ENCODE results near the gene NVL.

NVL gene

DNA sequence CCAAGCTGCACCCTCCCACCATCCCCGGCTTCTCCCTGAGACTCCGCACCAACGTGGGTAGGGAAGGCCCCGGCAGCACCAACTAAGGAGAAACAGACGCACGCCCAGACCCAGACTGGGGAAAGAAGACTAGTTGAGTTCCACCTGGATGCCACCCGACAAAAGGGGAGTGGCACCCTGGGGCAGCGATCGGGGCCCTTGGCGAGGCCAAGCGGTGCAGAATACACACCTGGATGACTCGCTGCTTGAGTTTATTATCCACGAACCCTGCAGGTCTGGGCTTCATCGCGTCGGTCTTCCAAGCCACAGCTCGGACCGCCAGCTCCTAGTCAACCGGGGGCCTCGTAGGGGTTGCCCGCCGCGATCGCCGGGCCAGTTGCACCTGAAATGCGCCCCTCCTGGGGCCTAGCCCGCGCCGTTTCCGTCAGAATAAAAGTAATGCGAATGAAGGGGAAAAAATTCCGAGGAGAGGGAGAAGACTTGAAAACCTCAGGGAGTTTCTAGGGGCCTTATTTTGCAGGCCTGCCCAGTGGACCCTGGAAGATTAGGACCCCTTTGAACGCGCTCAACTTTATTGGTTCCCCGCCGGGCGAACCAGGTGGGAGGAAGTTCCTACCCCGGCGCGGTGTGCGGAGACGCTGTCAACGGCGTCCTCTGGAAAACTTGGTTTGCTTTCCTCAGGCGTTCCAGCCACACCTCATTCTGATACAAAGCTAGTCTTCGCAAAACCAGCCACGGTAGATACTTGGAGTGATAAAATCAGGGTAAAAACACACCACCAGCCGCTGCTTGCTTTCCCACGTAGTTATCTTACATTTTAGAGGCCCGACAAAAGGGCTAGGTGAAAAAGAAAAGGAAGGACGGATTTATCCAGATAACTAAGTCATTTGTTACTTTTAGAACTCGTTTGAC, at the start of gene NVL:
TSS of gene NVL (minus strand) at position 331 of the 912 bp plus-strand sequence. CDS start at position 286, 45 bp downstream.
- H3K36me3 ChIP-seq (ENCODE audit: insufficient read depth, low read length) = peaks cover 7% of the 10 kb centered on the region
- peak; percentile 92 for ATAC-seq (ENCODE audit: insufficient read depth, low read depth)

DNA sequence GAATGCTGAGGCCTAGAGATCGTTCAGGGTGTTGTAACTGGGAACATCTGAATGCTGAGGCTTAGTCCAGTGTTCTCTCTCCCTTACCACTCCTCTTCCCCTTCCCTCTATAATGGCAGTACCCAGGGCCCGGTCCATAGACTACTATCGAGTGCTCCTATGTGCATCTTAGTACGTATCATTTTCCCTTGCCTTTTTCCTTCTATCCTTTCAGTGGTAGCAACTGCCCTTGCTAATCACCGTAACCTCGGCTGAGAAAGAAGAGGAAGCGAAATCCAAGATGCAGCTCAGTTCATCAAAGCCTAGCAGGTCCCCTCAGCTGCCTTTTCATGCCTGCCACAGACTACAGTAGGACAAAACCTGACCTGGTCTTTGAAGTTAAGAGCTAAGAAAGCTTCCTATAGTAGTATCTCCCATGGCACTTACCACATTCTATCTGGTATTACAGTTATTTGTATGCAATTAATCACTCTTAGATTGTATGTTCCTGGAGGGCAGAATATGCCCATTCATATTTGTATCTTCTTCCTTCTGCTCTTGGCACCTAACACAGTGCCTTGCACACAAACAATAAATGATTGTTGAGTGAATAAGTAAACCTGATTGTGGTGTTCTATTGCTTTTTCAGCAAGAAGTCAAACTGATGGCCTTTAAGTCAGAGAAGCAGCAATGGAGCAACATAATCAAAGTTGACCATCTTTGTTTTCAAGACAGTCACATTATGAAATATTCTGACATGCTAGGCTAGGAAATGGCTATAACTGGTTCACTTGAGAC, 49.1 kb upstream of the NVL start:
- H4K20me1 ChIP-seq (ENCODE audit: insufficient read depth, low read length) = peaks cover 54% of the 10 kb centered on the region
- H3K4me1 ChIP-seq (ENCODE audit: insufficient read depth, low read length) = peaks cover 24% of the 10 kb centered on the region
- no peak overlapping the region for H3K4me3 ChIP-seq (ENCODE audit: low read depth in 1 of 2, low read length in 2 of 2)
- H3K79me2 ChIP-seq (ENCODE audit: insufficient read depth, low read length) = no peaks in the 10 kb centered on the region
- no peak overlapping the region for H2AFZ ChIP-seq (ENCODE audit: low read depth, low read length)
- no peak overlapping the region for H3K27ac ChIP-seq (ENCODE audit: low read length)
- H3K27me3 ChIP-seq (ENCODE audit: insufficient read depth, low read length, poor library complexity) = no peaks in the 10 kb centered on the region
- ATAC-seq (ENCODE audit: insufficient read depth, low read depth) (no peak), DNase-seq (no peak)
- no peak for TF ChIP-seq EZH2 (IDR thresholded peaks at IDR 0.05; ENCODE audit: borderline replicate concordance, low read depth, low read length, severe bottlenecking)
- TF ChIP-seq, protein P1, sequence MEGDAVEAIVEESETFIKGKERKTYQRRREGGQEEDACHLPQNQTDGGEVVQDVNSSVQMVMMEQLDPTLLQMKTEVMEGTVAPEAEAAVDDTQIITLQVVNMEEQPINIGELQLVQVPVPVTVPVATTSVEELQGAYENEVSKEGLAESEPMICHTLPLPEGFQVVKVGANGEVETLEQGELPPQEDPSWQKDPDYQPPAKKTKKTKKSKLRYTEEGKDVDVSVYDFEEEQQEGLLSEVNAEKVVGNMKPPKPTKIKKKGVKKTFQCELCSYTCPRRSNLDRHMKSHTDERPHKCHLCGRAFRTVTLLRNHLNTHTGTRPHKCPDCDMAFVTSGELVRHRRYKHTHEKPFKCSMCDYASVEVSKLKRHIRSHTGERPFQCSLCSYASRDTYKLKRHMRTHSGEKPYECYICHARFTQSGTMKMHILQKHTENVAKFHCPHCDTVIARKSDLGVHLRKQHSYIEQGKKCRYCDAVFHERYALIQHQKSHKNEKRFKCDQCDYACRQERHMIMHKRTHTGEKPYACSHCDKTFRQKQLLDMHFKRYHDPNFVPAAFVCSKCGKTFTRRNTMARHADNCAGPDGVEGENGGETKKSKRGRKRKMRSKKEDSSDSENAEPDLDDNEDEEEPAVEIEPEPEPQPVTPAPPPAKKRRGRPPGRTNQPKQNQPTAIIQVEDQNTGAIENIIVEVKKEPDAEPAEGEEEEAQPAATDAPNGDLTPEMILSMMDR (IDR thresholded peaks at IDR 0.05; ENCODE audit: borderline replicate concordance, extremely low read depth, low read length, poor library complexity, severe bottlenecking) = no peak
- peaks cover 43% of the 10 kb centered on the region for H3K36me3 ChIP-seq (ENCODE audit: insufficient read depth, low read length)
- H3K4me2 ChIP-seq (ENCODE audit: insufficient read depth, low read length) = no peak overlapping the region
- no peak overlapping the region for H3K9ac ChIP-seq (ENCODE audit: low read depth, low read length)
- no peaks in the 10 kb centered on the region for H3K9me3 ChIP-seq (ENCODE audit: insufficient read depth, low read length, severe bottlenecking)

More for the DNA sequence above, at the start of gene NVL:
- peaks cover 4% of the 10 kb centered on the region; the same call in 1 of the 2 replicates for H4K20me1 ChIP-seq (ENCODE audit: insufficient read depth, low read length)
- H3K27me3 ChIP-seq (ENCODE audit: insufficient read depth, low read length, poor library complexity) = no peaks in the 10 kb centered on the region
- TF ChIP-seq EZH2 (IDR thresholded peaks at IDR 0.05; ENCODE audit: borderline replicate concordance, low read depth, low read length, severe bottlenecking) = no peak
- TF ChIP-seq, protein P1 (IDR thresholded peaks at IDR 0.05; ENCODE audit: borderline replicate concordance, extremely low read depth, low read length, poor library complexity, severe bottlenecking) = no peak
- peak within 1 kb of the TSS; percentile 74 for H3K9ac ChIP-seq (ENCODE audit: low read depth, low read length)
- DNase-seq = peak; percentile 88
- peak within 1 kb of the TSS; percentile 69 for H3K4me2 ChIP-seq (ENCODE audit: insufficient read depth, low read length)
- peak within 1 kb of the TSS; percentile 89 to 92 for H3K4me3 ChIP-seq (ENCODE audit: low read depth in 1 of 2, low read length in 2 of 2)
- H2AFZ ChIP-seq (ENCODE audit: low read depth, low read length) = peak within 1 kb of the TSS; percentile 94
- H3K4me1 ChIP-seq (ENCODE audit: insufficient read depth, low read length) = peaks cover 44% of the 10 kb centered on the region
- H3K79me2 ChIP-seq (ENCODE audit: insufficient read depth, low read length) = peaks cover 47% of the 10 kb centered on the region
- peak within 1 kb of the TSS; percentile 95 for H3K27ac ChIP-seq (ENCODE audit: low read length)
- H3K9me3 ChIP-seq (ENCODE audit: insufficient read depth, low read length, severe bottlenecking) = no peaks in the 10 kb centered on the region

DNA sequence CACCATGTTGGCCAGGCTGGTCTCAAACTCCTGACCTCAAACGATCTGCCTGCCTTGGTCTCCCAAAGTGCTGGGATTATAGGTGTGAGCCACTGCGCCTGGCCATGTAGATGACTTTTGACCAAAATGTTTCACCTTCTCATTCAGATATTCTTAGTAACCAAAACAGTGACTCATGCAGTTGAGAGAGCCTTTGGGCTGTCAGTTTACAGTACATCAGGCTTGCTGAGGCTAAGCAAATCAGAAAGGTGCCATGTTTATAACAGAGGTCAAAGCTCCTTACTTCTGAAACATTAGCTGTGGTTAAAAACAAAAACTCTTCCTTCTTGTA, 47.7 kb upstream of the NVL start:
- Histone ChIP-seq H3K79me2 (ENCODE audit: insufficient read depth, low read length) (no peaks in the 10 kb centered on the region), H2AFZ (ENCODE audit: low read depth, low read length) (no peak overlapping the region), H3K4me2 (ENCODE audit: insufficient read depth, low read length) (no peak overlapping the region), H3K9ac (ENCODE audit: low read depth, low read length) (no peak overlapping the region), H3K4me3 (ENCODE audit: low read depth in 1 of 2, low read length in 2 of 2) (no peak overlapping the region), H3K27me3 (ENCODE audit: insufficient read depth, low read length, poor library complexity) (no peaks in the 10 kb centered on the region), H4K20me1 (ENCODE audit: insufficient read depth, low read length) (peaks cover 63% of the 10 kb centered on the region), H3K36me3 (ENCODE audit: insufficient read depth, low read length) (peaks cover 55% of the 10 kb centered on the region), H3K9me3 (ENCODE audit: insufficient read depth, low read length, severe bottlenecking) (no peaks in the 10 kb centered on the region), H3K4me1 (ENCODE audit: insufficient read depth, low read length) (peaks cover 24% of the 10 kb centered on the region), H3K27ac (ENCODE audit: low read length) (no peak overlapping the region)
- ATAC-seq (ENCODE audit: insufficient read depth, low read depth) (no peak), DNase-seq (no peak)
- TF ChIP-seq, protein P1 (IDR thresholded peaks at IDR 0.05; ENCODE audit: borderline replicate concordance, extremely low read depth, low read length, poor library complexity, severe bottlenecking) = no peak
- no peak for TF ChIP-seq EZH2 (IDR thresholded peaks at IDR 0.05; ENCODE audit: borderline replicate concordance, low read depth, low read length, severe bottlenecking)

Measured in DND-41 (cell line).